CD4-positive, alpha-beta T cell (primary cell): ENCODE results near the gene CDC45. TPM values are rescaled to one million over a fixed set of nuclear protein-coding genes. Genes with fewer than 3 reads are reported as not detected.
A peak's percentile ranks its signal among the peaks of the same experiment; 100 is the strongest.

Experiments used
- ATAC-seq: fragments of 200-7000 bp; cut with Tn5 transposase; one replicate; pipeline ENCODE4 v1.10.0; 2022; ENCODE audit warnings: mild to moderate bottlenecking; ENCODE audit not compliant: poor library complexity
- CTCF ChIA-PET: fragments of 350-600 bp; sonication (Branson Sonifier 250); formaldehyde crosslinking; loops from one replicate; lab custom pipeline; 2021; ENCODE audit warnings: antibody characterized with exemption, inconsistent platforms; lab: Charles Lee
- POLR2A ChIA-PET: fragments of 350-600 bp; sonication (Branson Sonifier 250); formaldehyde crosslinking; loops from one replicate; lab custom pipeline; 2021; ENCODE audit warnings: antibody characterized with exemption, inconsistent platforms; lab: Charles Lee
- DNase-seq, 14 experiments: peaks; one replicate each; pipeline ENCODE4 v3.0.0-alpha.2; 2013 to 2020; ENCODE audit warnings: mixed read lengths in 2 of 14
- H3K27ac ChIP-seq, 2 donors: one replicate each; pipeline versions ENCODE4 v1.5.1 to v1.7.0; 2013; ENCODE audit warnings: low read length in 2 of 2, low read depth in 1 of 2, mild to moderate bottlenecking in 1 of 2
- H3K27me3 ChIP-seq, 2 experiments: 1 replicate in 1 of 2; 2 replicates in 1 of 2; pipeline versions ENCODE4 v1.6.1 to v1.7.0; 2013; ENCODE audit warnings: low read length in 2 of 2, control low read depth in 1 of 2, mild to moderate bottlenecking in 1 of 2, moderate library complexity in 1 of 2; ENCODE audit not compliant: insufficient read depth in 2 of 2, control insufficient read depth in 1 of 2
- H3K36me3 ChIP-seq: one replicate; pipeline ENCODE4 v1.6.1; 2013; ENCODE audit warnings: low read length, control low read depth; ENCODE audit not compliant: insufficient read depth
- H3K4me1 ChIP-seq: one replicate; pipeline ENCODE4 v1.6.1; 2013; ENCODE audit warnings: low read length, control low read depth; ENCODE audit not compliant: insufficient read depth
- H3K4me3 ChIP-seq: one replicate; pipeline ENCODE4 v1.5.1; 2013; ENCODE audit warnings: mild to moderate bottlenecking, low read length, moderate library complexity
- H3K9me3 ChIP-seq, 2 experiments: 1 replicate in 1 of 2; 2 replicates in 1 of 2; pipeline versions ENCODE4 v1.6.1 to v1.7.0; 2013; ENCODE audit warnings: low read length in 2 of 2, mild to moderate bottlenecking in 2 of 2, control low read depth in 1 of 2, moderate library complexity in 1 of 2; ENCODE audit not compliant: control insufficient read depth in 1 of 2, insufficient read depth in 1 of 2
- H3K27ac Mint-ChIP-seq: one replicate; pipeline ENCODE4 v1.8.0; 2020; ENCODE audit warnings: mixed read lengths
- H3K27me3 Mint-ChIP-seq: one replicate; pipeline ENCODE4 v1.8.0; 2021; ENCODE audit warnings: mixed read lengths
- H3K36me3 Mint-ChIP-seq: one replicate; pipeline ENCODE4 v1.8.0; 2021; ENCODE audit warnings: low read depth, mixed read lengths
- H3K4me1 Mint-ChIP-seq: one replicate; pipeline ENCODE4 v1.8.0; 2021; ENCODE audit warnings: low read depth, mixed read lengths
- H3K4me3 Mint-ChIP-seq: one replicate; pipeline ENCODE4 v1.8.0; 2020; ENCODE audit warnings: mild to moderate bottlenecking, mixed read lengths
- H3K9me3 Mint-ChIP-seq: one replicate; pipeline ENCODE4 v1.8.0; 2020; ENCODE audit warnings: mixed read lengths
- intact Hi-C, 2 experiments: fragments of 100-400 bp; cut with DNase I in 1 of 2; cut with micrococcal nuclease in 1 of 2; formaldehyde crosslinking; loops; one replicate each; pipeline versions ENCODE4 v1.15.1 to v1.9.0; 2023 to 2025; cut with DNase I, micrococcal nuclease
- total RNA-seq, 174 experiments: library from RNA in 2 of 174; stranded (reverse) in 2 of 174; gene quantifications; one replicate each; pipeline ENCODE4 v1.2.3 and lab custom pipeline; 2021 to 2026
- TF ChIP-seq, protein P1 (sequence below): fragments of 200-600 bp; IDR thresholded peaks from one replicate; pipeline ENCODE4 v1.8.0; 2022; ENCODE audit warnings: antibody characterized with exemption, mild to moderate bottlenecking

CDC45 gene
- total RNA-seq, 2 experiments from 2014 or later: 0.75 to 0.82 TPM

- H3K36me3 ChIP-seq: no peaks in the 10 kb centered on the region
- Mint-ChIP-seq H3K27me3 (peaks cover 31% of the 10 kb centered on the region), H3K4me1 (peaks cover 5% of the 10 kb centered on the region), H3K27ac (no peak overlapping the region), H3K36me3 (no peaks in the 10 kb centered on the region), H3K9me3 (no peaks in the 10 kb centered on the region), H3K4me3 (no peak overlapping the region)
- peaks cover 0 to 8% of the 10 kb centered on the region in 2 experiments for H3K9me3 ChIP-seq
- DNase-seq: no peak
- H3K4me3 ChIP-seq: no peak overlapping the region
- peaks cover 21% of the 10 kb centered on the region for H3K4me1 ChIP-seq
- TF ChIP-seq, protein P1, sequence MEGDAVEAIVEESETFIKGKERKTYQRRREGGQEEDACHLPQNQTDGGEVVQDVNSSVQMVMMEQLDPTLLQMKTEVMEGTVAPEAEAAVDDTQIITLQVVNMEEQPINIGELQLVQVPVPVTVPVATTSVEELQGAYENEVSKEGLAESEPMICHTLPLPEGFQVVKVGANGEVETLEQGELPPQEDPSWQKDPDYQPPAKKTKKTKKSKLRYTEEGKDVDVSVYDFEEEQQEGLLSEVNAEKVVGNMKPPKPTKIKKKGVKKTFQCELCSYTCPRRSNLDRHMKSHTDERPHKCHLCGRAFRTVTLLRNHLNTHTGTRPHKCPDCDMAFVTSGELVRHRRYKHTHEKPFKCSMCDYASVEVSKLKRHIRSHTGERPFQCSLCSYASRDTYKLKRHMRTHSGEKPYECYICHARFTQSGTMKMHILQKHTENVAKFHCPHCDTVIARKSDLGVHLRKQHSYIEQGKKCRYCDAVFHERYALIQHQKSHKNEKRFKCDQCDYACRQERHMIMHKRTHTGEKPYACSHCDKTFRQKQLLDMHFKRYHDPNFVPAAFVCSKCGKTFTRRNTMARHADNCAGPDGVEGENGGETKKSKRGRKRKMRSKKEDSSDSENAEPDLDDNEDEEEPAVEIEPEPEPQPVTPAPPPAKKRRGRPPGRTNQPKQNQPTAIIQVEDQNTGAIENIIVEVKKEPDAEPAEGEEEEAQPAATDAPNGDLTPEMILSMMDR: no peak
- ATAC-seq: no peak
- peaks cover 18 to 34% of the 10 kb centered on the region in 2 experiments for H3K27me3 ChIP-seq
- POLR2A ChIA-PET: no interaction called here
- intact Hi-C loops: no loop called here
- H3K27ac ChIP-seq: no peak overlapping the region
- CTCF ChIA-PET: interaction anchor here (1.2 kb wide), 1 partner anchor 10 kb away, joined by 4 read pairs; no protein-coding TSS in a partner anchor
Measured at GRCh38 chr22:19522190-19522880, 42.6 kb downstream of the CDC45 start.

DNA sequence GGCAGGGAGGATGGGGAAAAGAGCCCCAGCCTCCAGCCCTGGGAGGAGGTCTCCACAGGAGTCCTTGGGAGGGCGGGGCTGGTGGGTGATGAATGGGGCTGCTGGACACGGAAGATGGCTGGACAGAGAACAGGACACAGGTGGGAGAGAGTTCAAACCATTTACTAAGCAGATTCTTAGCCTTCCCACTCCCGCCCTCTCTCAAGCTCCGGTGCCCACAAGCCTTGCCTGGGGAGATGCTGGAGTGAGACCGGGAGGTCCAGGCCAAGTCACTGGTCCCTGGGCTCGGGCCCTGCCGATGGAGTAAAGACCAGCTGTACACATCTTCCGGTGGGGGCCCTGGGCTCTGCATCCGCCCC, 43.1 kb downstream of the CDC45 start:
- peaks cover 0 to 8% of the 10 kb centered on the region in 2 experiments for H3K9me3 ChIP-seq
- no peak overlapping the region for H3K27ac ChIP-seq
- Mint-ChIP-seq H3K36me3 (no peaks in the 10 kb centered on the region), H3K4me1 (peaks cover 5% of the 10 kb centered on the region), H3K27me3 (peaks cover 31% of the 10 kb centered on the region), H3K27ac (no peak overlapping the region), H3K9me3 (no peaks in the 10 kb centered on the region), H3K4me3 (no peak overlapping the region)
- peaks cover 18 to 34% of the 10 kb centered on the region in 2 experiments for H3K27me3 ChIP-seq
- TF ChIP-seq, protein P1: no peak
- peaks cover 21% of the 10 kb centered on the region for H3K4me1 ChIP-seq
- ChIA-PET CTCF (no interaction called here), POLR2A (no interaction called here)
- H3K36me3 ChIP-seq: no peaks in the 10 kb centered on the region
- DNase-seq (no peak), ATAC-seq (no peak)
- intact Hi-C loops: no loop called here
- no peak overlapping the region for H3K4me3 ChIP-seq

- TF ChIP-seq, protein P1: no peak
- ChIA-PET POLR2A (interaction anchor here (0.6 kb wide), 1 partner anchor 18 kb away, joined by 3 read pairs; no protein-coding TSS in a partner anchor), CTCF (no interaction called here)
- H3K4me1 ChIP-seq: peaks cover 21% of the 10 kb centered on the region
- Mint-ChIP-seq H3K36me3 (no peaks in the 10 kb centered on the region), H3K27me3 (peaks cover 31% of the 10 kb centered on the region), H3K9me3 (no peaks in the 10 kb centered on the region), H3K4me1 (peaks cover 5% of the 10 kb centered on the region), H3K27ac (no peak overlapping the region), H3K4me3 (peak overlapping the region; percentile 51)
- H3K4me3 ChIP-seq: peak overlapping the region; percentile 10
- H3K9me3 ChIP-seq: peaks cover 0 to 8% of the 10 kb centered on the region in 2 experiments
- peaks cover 18 to 34% of the 10 kb centered on the region in 2 experiments for H3K27me3 ChIP-seq
- H3K27ac ChIP-seq: no peak overlapping the region
- intact Hi-C loops: no loop called here
- DNase-seq (peak in 2 of 14 experiments; percentile 29 to 37), ATAC-seq (peak; percentile 75)
- H3K36me3 ChIP-seq: no peaks in the 10 kb centered on the region
Measured at GRCh38 chr22:19523240-19524169, 43.8 kb downstream of the CDC45 start.
